ENCODE data around the gene PTGS2.

PTGS2 gene

GRCh38 chr1:186679924-186680244 lies 339 bp downstream of the PTGS2 start:
- TF ChIP-seq CTCF (IDR thresholded peaks at IDR 0.05): no peak

DNA sequence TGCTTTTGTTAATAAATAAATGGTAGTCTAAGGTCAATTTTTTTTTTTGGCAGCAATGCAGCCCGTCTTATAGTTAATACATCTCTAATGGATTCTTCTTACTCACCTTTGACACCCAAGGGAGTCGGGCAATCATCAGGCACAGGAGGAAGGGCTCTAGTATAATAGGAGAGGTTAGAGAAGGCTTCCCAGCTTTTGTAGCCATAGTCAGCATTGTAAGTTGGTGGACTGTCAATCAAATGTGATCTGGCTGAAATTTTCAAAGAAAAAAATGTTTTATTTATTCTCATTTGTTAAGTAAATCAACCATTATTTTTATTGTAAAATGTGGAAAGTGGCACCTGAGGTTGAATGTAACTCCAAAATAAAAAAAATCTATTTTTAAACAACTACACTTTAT lies 2.1 kb downstream of the PTGS2 start:
- no peak for TF ChIP-seq CTCF (IDR thresholded peaks at IDR 0.05)

DNA sequence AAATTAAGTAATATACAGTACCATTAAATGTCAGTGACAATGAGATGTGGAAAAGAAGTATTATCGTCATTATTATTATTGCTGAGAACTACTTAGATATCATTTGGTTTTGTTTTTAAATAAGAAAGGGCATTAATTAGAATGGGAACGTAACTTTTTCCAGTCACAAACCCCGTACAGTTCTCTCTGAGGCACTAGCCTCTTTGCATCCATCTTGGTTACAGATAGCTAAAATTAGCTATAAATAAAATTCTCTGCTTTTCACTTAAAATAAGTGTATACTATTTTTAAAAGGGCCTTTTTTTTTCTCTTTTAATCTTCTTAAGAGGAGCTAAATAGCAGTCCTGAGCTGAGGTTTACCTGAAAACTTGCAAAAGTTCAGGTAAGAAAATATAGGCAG lies 7.6 kb downstream of the PTGS2 start:
- no peak for TF ChIP-seq CTCF (IDR thresholded peaks at IDR 0.05)

- TF ChIP-seq CTCF (IDR thresholded peaks at IDR 0.05): no peak
These were observed 8.1 kb downstream of the PTGS2 start for GRCh38 chr1:186672131-186672530.

GRCh38 chr1:186671136-186671825 lies 8.9 kb downstream of the PTGS2 start:
- no peak for TF ChIP-seq CTCF (IDR thresholded peaks at IDR 0.05)

- TF ChIP-seq CTCF (IDR thresholded peaks at IDR 0.05): no peak
These were observed 9.7 kb downstream of the PTGS2 start for GRCh38 chr1:186670297-186671135.

- TF ChIP-seq CTCF (IDR thresholded peaks at IDR 0.05): no peak
These were observed 17.5 kb downstream of the PTGS2 start for GRCh38 chr1:186662752-186663151.
